Panc1 (cell line): ENCODE data around the gene DCP2. TPM values are rescaled to one million over a fixed set of nuclear protein-coding genes. Genes with fewer than 3 reads are reported as not detected.

ENCODE experiments used
- ATAC-seq: fragments of 200-7000 bp; cut with Tn5 transposase; 2 replicates; pipeline ENCODE4 v1.9.1; 2020; ENCODE audit warnings: mild to moderate bottlenecking, moderate library complexity
- BruUV-seq: library from RNA; stranded (reverse); fragments of 400-500 nt; replicated peaks from 2 replicates; lab custom pipeline; 2021; lab: Mats Ljungman, UMichigan
- CTCF ChIA-PET: fragments of 300-600 bp; sonication (Branson Sonifier 250); formaldehyde crosslinking; loops from one replicate; lab custom pipeline; 2022; ENCODE audit warnings: antibody characterized with exemption; lab: Charles Lee
- POLR2A ChIA-PET: fragments of 300-600 bp; sonication (Branson Sonifier 250); formaldehyde crosslinking; loops from one replicate; lab custom pipeline; 2022; ENCODE audit warnings: antibody characterized with exemption; lab: Charles Lee
- DNase-seq: peaks from one replicate; pipeline ENCODE4 v3.0.0-alpha.2; 2010; ENCODE audit warnings: low read depth, low spot score
- H3K27ac ChIP-seq: 2 replicates; pipeline ENCODE4 v1.5.1; 2011; ENCODE audit warnings: mild to moderate bottlenecking, low read length, inconsistent platforms
- H3K27me3 ChIP-seq: fragments of 200-500 bp; sonication (Bioruptor generic); 2 replicates; pipeline ENCODE4 v1.6.0; 2014; ENCODE audit warnings: low read length, inconsistent platforms; ENCODE audit not compliant: control insufficient read depth, insufficient read depth
- H3K36me3 ChIP-seq: fragments of 200-500 bp; sonication (Bioruptor generic); 2 replicates; pipeline ENCODE4 v1.5.1; 2014; ENCODE audit warnings: inconsistent platforms, mild to moderate bottlenecking, low read length, moderate library complexity; ENCODE audit not compliant: control insufficient read depth, insufficient read depth
- H3K4me1 ChIP-seq: 2 replicates; pipeline ENCODE4 v1.5.1; 2011; ENCODE audit warnings: inconsistent platforms, mild to moderate bottlenecking, low read length, moderate library complexity; ENCODE audit not compliant: control insufficient read depth, insufficient read depth
- H3K4me3 ChIP-seq, 2 experiments: 2 replicates each; pipeline ENCODE4 v1.5.1; 2011 to 2012; ENCODE audit warnings: low read depth in 2 of 2, low read length in 2 of 2, mild to moderate bottlenecking in 2 of 2, inconsistent platforms in 1 of 2, moderate library complexity in 1 of 2
- H3K9me3 ChIP-seq: fragments of 200-500 bp; sonication (Bioruptor generic); 2 replicates; pipeline ENCODE4 v1.5.1; 2014; ENCODE audit warnings: low read depth, mild to moderate bottlenecking, inconsistent platforms, low read length, moderate library complexity; ENCODE audit not compliant: control insufficient read depth, insufficient read depth
- POLR2AphosphoS5 ChIP-seq: IDR thresholded peaks from 2 replicates; pipeline ENCODE4 v1.6.1; 2012; ENCODE audit warnings: mild to moderate bottlenecking, low read depth, low read length, moderate library complexity
- REST ChIP-seq, 2 experiments: IDR thresholded peaks; 2 replicates each; pipeline ENCODE4 v1.6.1; 2011 to 2012; ENCODE audit warnings: low read depth in 2 of 2, control low read depth in 1 of 2, low read length in 1 of 2, mild to moderate bottlenecking in 1 of 2, moderate library complexity in 1 of 2; ENCODE audit not compliant: insufficient read depth in 1 of 2
- SIN3A ChIP-seq: IDR thresholded peaks from 2 replicates; pipeline ENCODE4 v1.6.1; 2012; ENCODE audit warnings: low read depth, mild to moderate bottlenecking, low read length, moderate library complexity, borderline replicate concordance; ENCODE audit not compliant: insufficient read depth
- TCF7L2 ChIP-seq: IDR thresholded peaks from 2 replicates; pipeline ENCODE4 v1.6.1; 2011; ENCODE audit warnings: mild to moderate bottlenecking, low read depth, low read length, inconsistent platforms
- in situ Hi-C: cut with HindIII; loops from 2 replicates; pipeline ENCODE4 v1.10.0; 2016; ENCODE audit warnings: low sequenced_read_pairs, low pct_unique_long_range_greater_than_20kb
- intact Hi-C: fragments of 100-400 bp; cut with micrococcal nuclease; formaldehyde crosslinking; loops from one replicate; pipeline ENCODE4 v1.10.0; 2022; ENCODE audit not compliant: unreplicated experiment
- total RNA-seq: library from RNA; stranded (reverse); gene quantifications from one replicate; pipeline ENCODE4 v1.2.1, GENCODE V29; 2021; ENCODE audit not compliant: unreplicated experiment
- TF ChIP-seq, protein P1 (sequence below): fragments of 450-650 bp; IDR thresholded peaks from 2 replicates; pipeline ENCODE4 v1.5.1; 2017; ENCODE audit warnings: mild to moderate bottlenecking

DCP2 gene
- total RNA-seq, 1 experiment from 2014 or later, result 70.4 TPM

GRCh38 chr5:113065626-113066025 lies 89.0 kb downstream of the DCP2 start:
- Histone ChIP-seq H3K4me3 (no peak overlapping the region), H3K4me1 (no peaks in the 10 kb centered on the region), H3K27ac (no peak overlapping the region), H3K9me3 (no peaks in the 10 kb centered on the region), H3K27me3 (no peaks in the 10 kb centered on the region), H3K36me3 (no peaks in the 10 kb centered on the region)
- DNase-seq (no peak), ATAC-seq (no peak)
- in situ Hi-C loops, result no loop called here
- ChIA-PET POLR2A (no interaction called here), CTCF (no interaction called here)
- no peak for TF ChIP-seq TCF7L2
- no peak for TF ChIP-seq POLR2AphosphoS5
- TF ChIP-seq REST (IDR thresholded peaks at IDR 0.05; ENCODE audit: insufficient read depth in 1 of 2, low read depth in 2 of 2, low read length in 1 of 2), result no peak
- TF ChIP-seq SIN3A, result no peak
- TF ChIP-seq, protein P1, sequence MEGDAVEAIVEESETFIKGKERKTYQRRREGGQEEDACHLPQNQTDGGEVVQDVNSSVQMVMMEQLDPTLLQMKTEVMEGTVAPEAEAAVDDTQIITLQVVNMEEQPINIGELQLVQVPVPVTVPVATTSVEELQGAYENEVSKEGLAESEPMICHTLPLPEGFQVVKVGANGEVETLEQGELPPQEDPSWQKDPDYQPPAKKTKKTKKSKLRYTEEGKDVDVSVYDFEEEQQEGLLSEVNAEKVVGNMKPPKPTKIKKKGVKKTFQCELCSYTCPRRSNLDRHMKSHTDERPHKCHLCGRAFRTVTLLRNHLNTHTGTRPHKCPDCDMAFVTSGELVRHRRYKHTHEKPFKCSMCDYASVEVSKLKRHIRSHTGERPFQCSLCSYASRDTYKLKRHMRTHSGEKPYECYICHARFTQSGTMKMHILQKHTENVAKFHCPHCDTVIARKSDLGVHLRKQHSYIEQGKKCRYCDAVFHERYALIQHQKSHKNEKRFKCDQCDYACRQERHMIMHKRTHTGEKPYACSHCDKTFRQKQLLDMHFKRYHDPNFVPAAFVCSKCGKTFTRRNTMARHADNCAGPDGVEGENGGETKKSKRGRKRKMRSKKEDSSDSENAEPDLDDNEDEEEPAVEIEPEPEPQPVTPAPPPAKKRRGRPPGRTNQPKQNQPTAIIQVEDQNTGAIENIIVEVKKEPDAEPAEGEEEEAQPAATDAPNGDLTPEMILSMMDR, result no peak
- no TSS peak for BruUV-seq
- intact Hi-C loops, result no loop called here

DNA sequence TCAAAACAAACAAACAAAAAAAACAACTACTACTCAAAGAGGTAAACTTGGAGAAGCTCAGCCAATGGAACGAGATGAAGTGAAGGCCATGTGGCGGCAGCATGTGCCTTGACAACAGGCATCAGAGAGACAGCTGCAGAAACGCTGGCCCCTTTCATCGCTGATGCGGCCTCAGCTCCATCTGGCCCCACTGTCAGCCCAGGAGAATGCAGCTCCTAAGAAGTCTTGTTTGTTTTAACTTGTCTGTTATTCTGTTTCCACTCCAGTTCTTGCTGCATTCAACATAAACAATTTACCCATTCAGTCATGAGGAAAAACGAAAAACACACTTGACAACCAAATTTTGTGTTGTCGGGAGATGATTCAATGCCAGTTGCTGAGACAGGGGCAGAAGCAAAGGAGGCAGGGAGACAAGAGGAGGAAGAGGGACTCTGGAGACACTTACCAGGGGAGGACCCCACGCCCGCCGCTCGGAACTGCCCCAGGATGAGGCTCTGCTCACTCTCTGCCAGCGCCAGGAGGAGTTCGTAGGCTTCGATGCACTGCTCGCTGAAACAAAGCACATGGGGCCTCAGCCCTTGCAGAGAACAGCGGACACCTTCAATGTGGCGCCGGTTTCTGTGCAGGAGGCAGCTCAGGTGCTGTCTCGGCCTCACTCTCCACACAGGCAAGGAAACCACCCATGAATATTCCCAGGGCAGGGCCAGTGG lies 91.2 kb downstream of the DCP2 start:
- no peak for TF ChIP-seq REST (IDR thresholded peaks at IDR 0.05; ENCODE audit: insufficient read depth in 1 of 2, low read depth in 2 of 2, low read length in 1 of 2)
- TF ChIP-seq SIN3A, result no peak
- Histone ChIP-seq H3K9me3 (no peaks in the 10 kb centered on the region), H3K27ac (no peak overlapping the region), H3K36me3 (no peaks in the 10 kb centered on the region), H3K4me1 (no peaks in the 10 kb centered on the region), H3K27me3 (no peaks in the 10 kb centered on the region), H3K4me3 (no peak overlapping the region)
- DNase-seq (no peak), ATAC-seq (no peak)
- intact Hi-C loops, result no loop called here
- BruUV-seq, result no TSS peak
- ChIA-PET POLR2A (no interaction called here), CTCF (no interaction called here)
- in situ Hi-C loops, result no loop called here
